HCT116 (cell line): ENCODE results near the gene TFCP2L1. TPM values are rescaled to one million over a fixed set of nuclear protein-coding genes. Genes with fewer than 3 reads are reported as not detected.

Experiments
- ATAC-seq: fragments of 200-7000 bp; cut with Tn5 transposase; 2 replicates; pipeline ENCODE4 v1.9.1; 2020; ENCODE audit warnings: mild to moderate bottlenecking, moderate library complexity
- BruUV-seq: library from RNA; stranded (reverse); fragments of 400-500 nt; replicated peaks from 2 replicates; lab custom pipeline; 2021; lab: Mats Ljungman, UMichigan
- CTCF ChIA-PET: fragments of 300-600 bp; sonication (Branson Sonifier 250); formaldehyde crosslinking; loops from one replicate; lab custom pipeline; 2021; ENCODE audit warnings: antibody characterized with exemption; lab: Charles Lee
- POLR2A ChIA-PET: fragments of 300-600, 350-600 bp; sonication (Branson Sonifier 250); formaldehyde crosslinking; loops from one replicate; lab custom pipeline; 2021; ENCODE audit warnings: antibody characterized with exemption; lab: Charles Lee
- RAD21 ChIA-PET, 2 experiments: fragments of 300-600 bp; sonication (Branson Sonifier 250); formaldehyde crosslinking; loops; one replicate each; lab custom pipeline; 2023; ENCODE audit warnings: low total read pairs in 2 of 2; ENCODE audit not compliant: uncharacterized antibody in 2 of 2, unreplicated experiment in 2 of 2, low non-redundant PET in 1 of 2; lab: Charles Lee
- DNase-seq: peaks from one replicate; pipeline ENCODE4 v3.0.0-alpha.2; 2010; ENCODE audit warnings: low read depth, low spot score
- H2AFZ ChIP-seq: fragments of 200-600 bp; shearing (Covaris generic), sonication (generic); 2 replicates; pipeline ENCODE4 v1.6.1; 2017; ENCODE audit warnings: low read depth, mixed run types, mixed read lengths, antibody characterized with exemption, low read length; ENCODE audit not compliant: poor library complexity, severe bottlenecking
- H3K27ac ChIP-seq: 2 replicates; pipeline ENCODE4 v1.5.1; 2012; ENCODE audit warnings: low read depth, low read length
- H3K27me3 ChIP-seq: fragments of 200-600 bp; sonication (generic); 2 replicates; pipeline ENCODE4 v1.6.1; 2016; ENCODE audit warnings: mixed run types, low read length, mixed read lengths; ENCODE audit not compliant: insufficient read depth
- H3K36me3 ChIP-seq, 2 experiments: fragments of 200-500 bp in 1 of 2; fragments of 200-600 bp in 1 of 2; sonication (Bioruptor generic) in 1 of 2; sonication (generic) in 1 of 2; 2 replicates each; pipeline versions ENCODE4 v1.5.1 to v1.6.1; 2014 to 2016; ENCODE audit warnings: low read length in 2 of 2, inconsistent platforms in 1 of 2, mixed read lengths in 1 of 2, mixed run types in 1 of 2; ENCODE audit not compliant: insufficient read depth in 2 of 2, control insufficient read depth in 1 of 2
- H3K4me1 ChIP-seq, 2 experiments: fragments of 200-600 bp in 1 of 2; sonication (generic) in 1 of 2; 2 replicates each; pipeline versions ENCODE4 v1.5.1 to v1.6.1; 2012 to 2017; ENCODE audit warnings: low read length in 2 of 2, inconsistent platforms in 1 of 2, mild to moderate bottlenecking in 1 of 2, mixed read lengths in 1 of 2, mixed run types in 1 of 2, moderate library complexity in 1 of 2; ENCODE audit not compliant: insufficient read depth in 2 of 2, control insufficient read depth in 1 of 2
- H3K4me2 ChIP-seq: fragments of 200-600 bp; sonication (generic); 2 replicates; pipeline ENCODE4 v1.6.1; 2017; ENCODE audit warnings: mixed run types, low read length, mixed read lengths
- H3K4me3 ChIP-seq, 2 experiments: fragments of 200-600 bp in 1 of 2; sonication (generic) in 1 of 2; replicated peaks in 1 of 2; 2 replicates each; pipeline ENCODE4 v1.5.1; 2011 to 2016; ENCODE audit warnings: low read length in 2 of 2, control low read depth in 1 of 2, low read depth in 1 of 2, mild to moderate bottlenecking in 1 of 2, mixed read lengths in 1 of 2, mixed run types in 1 of 2
- H3K79me2 ChIP-seq: fragments of 200-600 bp; sonication (generic); 2 replicates; pipeline ENCODE4 v1.6.1; 2017; ENCODE audit warnings: mild to moderate bottlenecking, mixed run types, low read length, moderate library complexity, mixed read lengths; ENCODE audit not compliant: insufficient read depth
- H3K9ac ChIP-seq: fragments of 200-600 bp; sonication (generic); 2 replicates; pipeline ENCODE4 v1.6.1; 2016; ENCODE audit warnings: low read length, mixed read lengths
- H3K9me2 ChIP-seq: fragments of 200-600 bp; sonication (generic), shearing (Covaris generic); 2 replicates; pipeline ENCODE4 v1.6.1; 2017; ENCODE audit warnings: mixed run types, mild to moderate bottlenecking, moderate library complexity; ENCODE audit not compliant: insufficient read depth
- H3K9me3 ChIP-seq, 2 experiments: fragments of 200-500 bp in 1 of 2; fragments of 200-600 bp in 1 of 2; sonication (Bioruptor generic) in 1 of 2; sonication (generic) in 1 of 2; 2 replicates each; pipeline ENCODE4 v1.6.1; 2014 to 2017; ENCODE audit warnings: low read length in 2 of 2, mixed read lengths in 2 of 2, inconsistent platforms in 1 of 2, low read depth in 1 of 2, mild to moderate bottlenecking in 1 of 2, mixed run types in 1 of 2, moderate library complexity in 1 of 2; ENCODE audit not compliant: control insufficient read depth in 1 of 2, insufficient read depth in 1 of 2
- H4K20me1 ChIP-seq: fragments of 200-600 bp; sonication (generic), shearing (Covaris generic); 2 replicates; pipeline ENCODE4 v1.6.1; 2017; ENCODE audit warnings: mixed run types, mild to moderate bottlenecking, moderate library complexity; ENCODE audit not compliant: insufficient read depth
- CEBPB ChIP-seq: IDR thresholded peaks from 2 replicates; pipeline ENCODE4 v1.6.1; 2012; ENCODE audit warnings: low read depth
- ELF1 ChIP-seq: IDR thresholded peaks from 2 replicates; pipeline ENCODE4 v1.6.1; 2012; ENCODE audit warnings: low read depth, borderline replicate concordance
- EZH2 ChIP-seq: fragments of 200-600 bp; sonication (generic); IDR thresholded peaks from 2 replicates; pipeline ENCODE4 v1.6.1; 2017; ENCODE audit warnings: antibody characterized with exemption, mixed run types
- FOSL1 ChIP-seq: IDR thresholded peaks from 2 replicates; pipeline ENCODE4 v1.6.1; 2012; ENCODE audit warnings: low read depth
- JUND ChIP-seq: IDR thresholded peaks from 2 replicates; pipeline ENCODE4 v1.6.1; 2012
- POLR2A ChIP-seq: IDR thresholded peaks from 2 replicates; pipeline ENCODE4 v1.7.0; 2011; ENCODE audit warnings: borderline replicate concordance; ENCODE audit not compliant: insufficient read depth, insufficient read length; ENCODE audit errors: extremely low read depth
- SIN3A ChIP-seq: IDR thresholded peaks from 2 replicates; pipeline ENCODE4 v1.6.1; 2012; ENCODE audit warnings: low read depth
- SRF ChIP-seq: IDR thresholded peaks from 2 replicates; pipeline ENCODE4 v1.6.1; 2012; ENCODE audit warnings: low read depth
- ZNF274 ChIP-seq: fragments of 200-500 bp; sonication (Bioruptor generic); IDR thresholded peaks from 2 replicates; pipeline ENCODE4 v1.6.1; 2014; ENCODE audit warnings: mild to moderate bottlenecking, low read depth, low read length, inconsistent platforms
- intact Hi-C: fragments of 100-400 bp; cut with micrococcal nuclease; formaldehyde crosslinking; loops from 2 replicates; pipeline ENCODE4 v1.10.0; 2022
- total RNA-seq: library from RNA; stranded (reverse); gene quantifications from one replicate; pipeline ENCODE4 v1.2.1, GENCODE V29; 2021; ENCODE audit not compliant: unreplicated experiment
- TF ChIP-seq, protein P1 (sequence below), 3 experiments: fragments of 200-600 bp in 1 of 3; sonication (generic) in 1 of 3; IDR thresholded peaks in 2 of 3; conservative IDR thresholded peaks in 1 of 3; 2 replicates each; pipeline ENCODE4 v1.5.1; 2012 to 2017; ENCODE audit warnings: low read depth in 2 of 3, low read length in 2 of 3, antibody characterized with exemption in 1 of 3, borderline replicate concordance in 1 of 3, control low read depth in 1 of 3, mild to moderate bottlenecking in 1 of 3, mixed read lengths in 1 of 3, mixed run types in 1 of 3, moderate library complexity in 1 of 3; ENCODE audit not compliant: insufficient read depth in 1 of 3
- TF ChIP-seq, protein P2 (sequence below): IDR thresholded peaks from 2 replicates; pipeline ENCODE4 v1.6.1; 2012; ENCODE audit warnings: low read depth

The TFCP2L1 gene
- total RNA-seq, 1 experiment from 2014 or later, result 8.4 TPM

DNA sequence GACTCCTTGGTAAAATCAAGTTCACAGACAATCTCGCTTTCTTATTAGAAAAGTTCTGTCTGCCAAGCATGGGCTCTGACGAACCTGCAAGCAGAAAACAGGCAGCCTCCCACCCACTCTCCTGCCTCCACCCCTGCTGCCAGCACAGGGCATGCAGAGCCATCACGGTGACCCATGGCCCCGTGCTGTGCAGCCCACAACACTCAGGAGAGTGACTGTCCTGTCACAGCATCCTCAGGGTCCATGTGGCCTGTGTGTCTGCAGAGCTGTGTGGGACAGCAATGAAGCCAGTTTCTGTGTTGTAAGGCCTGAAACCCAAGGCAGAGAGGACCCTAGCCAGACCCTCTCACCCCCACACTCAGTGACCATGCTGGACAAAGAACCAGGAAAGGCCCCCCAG, 46.2 kb downstream of the TFCP2L1 start:
- H3K9me2 ChIP-seq, result no peaks in the 10 kb centered on the region
- RAD21 ChIA-PET, result no interaction called here
- H3K4me1 ChIP-seq, result peaks cover 0 to 9% of the 10 kb centered on the region in 2 experiments; a peak in 2 of 4 replicates
- no peak for DNase-seq
- intact Hi-C loops, result no loop called here
- H3K4me3 ChIP-seq, result no peak overlapping the region
- no peaks in the 10 kb centered on the region for H3K79me2 ChIP-seq
- CTCF ChIA-PET, result no interaction called here
- H2AFZ ChIP-seq, result no peak overlapping the region
- H3K27me3 ChIP-seq, result no peaks in the 10 kb centered on the region
- no peak for TF ChIP-seq POLR2A
- TF ChIP-seq, protein P1, sequence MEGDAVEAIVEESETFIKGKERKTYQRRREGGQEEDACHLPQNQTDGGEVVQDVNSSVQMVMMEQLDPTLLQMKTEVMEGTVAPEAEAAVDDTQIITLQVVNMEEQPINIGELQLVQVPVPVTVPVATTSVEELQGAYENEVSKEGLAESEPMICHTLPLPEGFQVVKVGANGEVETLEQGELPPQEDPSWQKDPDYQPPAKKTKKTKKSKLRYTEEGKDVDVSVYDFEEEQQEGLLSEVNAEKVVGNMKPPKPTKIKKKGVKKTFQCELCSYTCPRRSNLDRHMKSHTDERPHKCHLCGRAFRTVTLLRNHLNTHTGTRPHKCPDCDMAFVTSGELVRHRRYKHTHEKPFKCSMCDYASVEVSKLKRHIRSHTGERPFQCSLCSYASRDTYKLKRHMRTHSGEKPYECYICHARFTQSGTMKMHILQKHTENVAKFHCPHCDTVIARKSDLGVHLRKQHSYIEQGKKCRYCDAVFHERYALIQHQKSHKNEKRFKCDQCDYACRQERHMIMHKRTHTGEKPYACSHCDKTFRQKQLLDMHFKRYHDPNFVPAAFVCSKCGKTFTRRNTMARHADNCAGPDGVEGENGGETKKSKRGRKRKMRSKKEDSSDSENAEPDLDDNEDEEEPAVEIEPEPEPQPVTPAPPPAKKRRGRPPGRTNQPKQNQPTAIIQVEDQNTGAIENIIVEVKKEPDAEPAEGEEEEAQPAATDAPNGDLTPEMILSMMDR (IDR thresholded peaks at IDR 0.05 in 2 of 3, conservative IDR thresholded peaks at IDR 0.05 in 1 of 3; ENCODE audit: borderline replicate concordance in 1 of 3, insufficient read depth in 1 of 3, low read depth in 2 of 3, low read length in 2 of 3), result no peak
- no peak overlapping the region for H3K27ac ChIP-seq
- no peaks in the 10 kb centered on the region for H4K20me1 ChIP-seq
- POLR2A ChIA-PET, result no interaction called here
- no peak for ATAC-seq
- no peaks in the 10 kb centered on the region for H3K36me3 ChIP-seq
- H3K9ac ChIP-seq, result no peak overlapping the region
- no TSS peak for BruUV-seq
- H3K9me3 ChIP-seq, result no peaks in the 10 kb centered on the region
- no peak overlapping the region for H3K4me2 ChIP-seq

GRCh38 chr2:121237980-121238665, 46.9 kb downstream of the TFCP2L1 start:
- H3K4me1 ChIP-seq, result peaks cover 0 to 9% of the 10 kb centered on the region in 2 experiments; a peak in 2 of 4 replicates
- H3K79me2 ChIP-seq, result no peaks in the 10 kb centered on the region
- no TSS peak for BruUV-seq
- no peaks in the 10 kb centered on the region for H3K9me2 ChIP-seq
- intact Hi-C loops, result no loop called here
- H3K9me3 ChIP-seq, result no peaks in the 10 kb centered on the region
- H3K4me2 ChIP-seq, result no peak overlapping the region
- H3K27ac ChIP-seq, result no peak overlapping the region
- no peak for DNase-seq
- no peaks in the 10 kb centered on the region for H3K27me3 ChIP-seq
- H2AFZ ChIP-seq, result no peak overlapping the region
- H3K9ac ChIP-seq, result no peak overlapping the region
- RAD21 ChIA-PET, result no interaction called here
- no peaks in the 10 kb centered on the region for H4K20me1 ChIP-seq
- POLR2A ChIA-PET, result no interaction called here
- CTCF ChIA-PET, result no interaction called here
- no peaks in the 10 kb centered on the region for H3K36me3 ChIP-seq
- peak; percentile 81 for ATAC-seq
- no peak overlapping the region for H3K4me3 ChIP-seq
- TF ChIP-seq CEBPB (no peak), SIN3A (no peak), ZNF274 (no peak), ELF1 (no peak), JUND (no peak), SRF (no peak), EZH2 (no peak), FOSL1 (no peak)
- TF ChIP-seq, protein P2, sequence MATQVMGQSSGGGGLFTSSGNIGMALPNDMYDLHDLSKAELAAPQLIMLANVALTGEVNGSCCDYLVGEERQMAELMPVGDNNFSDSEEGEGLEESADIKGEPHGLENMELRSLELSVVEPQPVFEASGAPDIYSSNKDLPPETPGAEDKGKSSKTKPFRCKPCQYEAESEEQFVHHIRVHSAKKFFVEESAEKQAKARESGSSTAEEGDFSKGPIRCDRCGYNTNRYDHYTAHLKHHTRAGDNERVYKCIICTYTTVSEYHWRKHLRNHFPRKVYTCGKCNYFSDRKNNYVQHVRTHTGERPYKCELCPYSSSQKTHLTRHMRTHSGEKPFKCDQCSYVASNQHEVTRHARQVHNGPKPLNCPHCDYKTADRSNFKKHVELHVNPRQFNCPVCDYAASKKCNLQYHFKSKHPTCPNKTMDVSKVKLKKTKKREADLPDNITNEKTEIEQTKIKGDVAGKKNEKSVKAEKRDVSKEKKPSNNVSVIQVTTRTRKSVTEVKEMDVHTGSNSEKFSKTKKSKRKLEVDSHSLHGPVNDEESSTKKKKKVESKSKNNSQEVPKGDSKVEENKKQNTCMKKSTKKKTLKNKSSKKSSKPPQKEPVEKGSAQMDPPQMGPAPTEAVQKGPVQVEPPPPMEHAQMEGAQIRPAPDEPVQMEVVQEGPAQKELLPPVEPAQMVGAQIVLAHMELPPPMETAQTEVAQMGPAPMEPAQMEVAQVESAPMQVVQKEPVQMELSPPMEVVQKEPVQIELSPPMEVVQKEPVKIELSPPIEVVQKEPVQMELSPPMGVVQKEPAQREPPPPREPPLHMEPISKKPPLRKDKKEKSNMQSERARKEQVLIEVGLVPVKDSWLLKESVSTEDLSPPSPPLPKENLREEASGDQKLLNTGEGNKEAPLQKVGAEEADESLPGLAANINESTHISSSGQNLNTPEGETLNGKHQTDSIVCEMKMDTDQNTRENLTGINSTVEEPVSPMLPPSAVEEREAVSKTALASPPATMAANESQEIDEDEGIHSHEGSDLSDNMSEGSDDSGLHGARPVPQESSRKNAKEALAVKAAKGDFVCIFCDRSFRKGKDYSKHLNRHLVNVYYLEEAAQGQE, result no peak
- TF ChIP-seq, protein P1 (IDR thresholded peaks at IDR 0.05 in 2 of 3, conservative IDR thresholded peaks at IDR 0.05 in 1 of 3; ENCODE audit: borderline replicate concordance in 1 of 3, insufficient read depth in 1 of 3, low read depth in 2 of 3, low read length in 2 of 3), result no peak
